ENCODE data around the gene APEH.

Gene APEH

DNA sequence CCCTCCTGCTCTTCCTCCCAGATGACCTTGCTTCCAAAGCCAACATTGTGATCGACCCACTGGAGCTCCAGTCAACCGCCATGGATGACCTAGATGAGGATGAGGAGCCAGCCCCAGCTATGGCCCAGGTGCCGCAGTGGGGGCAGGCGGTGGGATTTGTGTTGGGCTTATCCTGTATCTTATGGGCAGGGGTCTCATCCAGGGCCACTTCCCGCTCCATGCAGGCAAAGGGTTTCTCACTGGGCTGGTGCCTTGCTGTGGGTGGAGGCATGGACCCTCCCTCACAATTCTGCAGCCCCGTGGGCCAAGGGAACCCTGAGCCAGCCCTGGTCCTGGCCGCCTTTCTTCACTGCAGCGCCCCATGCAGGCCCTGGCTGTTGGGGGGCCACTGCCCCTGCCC lies 30.5 kb downstream of the APEH start:
- Mint-ChIP-seq H3K4me3 (no peak overlapping the region), H3K36me3 (ENCODE audit: insufficient read depth) (peaks cover 6% of the 10 kb centered on the region), H3K27ac (ENCODE audit: low read depth) (no peak overlapping the region), H3K4me1 (no peaks in the 10 kb centered on the region), H3K9me3 (no peaks in the 10 kb centered on the region), H3K27me3 (no peaks in the 10 kb centered on the region)
- ATAC-seq (replicated peaks; ENCODE audit: extremely low read depth, poor library complexity, severe bottlenecking) (no peak), DNase-seq (ENCODE audit: low spot score in 2 of 2) (no peak)

DNA sequence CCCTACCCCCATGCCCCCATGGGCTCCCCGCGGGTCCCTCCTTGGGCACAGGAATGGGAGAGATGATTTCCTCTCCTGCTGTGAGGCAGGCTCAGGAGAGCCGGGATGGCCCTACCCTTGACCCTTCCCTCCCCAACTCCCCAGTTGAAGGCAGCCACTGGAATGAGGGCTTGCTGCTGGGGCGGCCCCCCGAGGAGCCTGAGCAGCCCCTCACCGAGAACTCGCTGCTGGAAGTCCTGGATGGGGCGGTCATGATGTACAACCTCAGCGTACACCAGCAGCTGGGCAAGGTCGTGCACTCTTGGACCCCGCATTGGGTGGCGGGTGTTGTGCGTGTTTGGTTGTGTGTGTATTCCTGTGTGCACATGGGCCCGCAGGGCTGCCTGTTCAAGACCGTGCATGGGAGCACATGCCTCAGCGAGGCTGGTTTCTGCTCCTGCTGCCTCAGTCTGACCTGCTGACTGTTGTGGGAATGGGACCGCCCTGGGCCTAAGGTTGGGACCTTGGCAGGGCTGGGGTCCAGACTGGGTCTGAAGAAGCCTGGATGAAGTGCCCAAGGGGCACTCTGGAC lies 31.3 kb downstream of the APEH start:
- no peak overlapping the region for H3K27ac Mint-ChIP-seq (ENCODE audit: low read depth)
- no peak for DNase-seq (ENCODE audit: low spot score in 2 of 2)
- no peaks in the 10 kb centered on the region for H3K9me3 Mint-ChIP-seq
- no peaks in the 10 kb centered on the region for H3K27me3 Mint-ChIP-seq
- ATAC-seq (replicated peaks; ENCODE audit: extremely low read depth, poor library complexity, severe bottlenecking) = no peak
- peaks cover 6% of the 10 kb centered on the region for H3K36me3 Mint-ChIP-seq (ENCODE audit: insufficient read depth)
- no peaks in the 10 kb centered on the region for H3K4me1 Mint-ChIP-seq
- H3K4me3 Mint-ChIP-seq = no peak overlapping the region

DNA sequence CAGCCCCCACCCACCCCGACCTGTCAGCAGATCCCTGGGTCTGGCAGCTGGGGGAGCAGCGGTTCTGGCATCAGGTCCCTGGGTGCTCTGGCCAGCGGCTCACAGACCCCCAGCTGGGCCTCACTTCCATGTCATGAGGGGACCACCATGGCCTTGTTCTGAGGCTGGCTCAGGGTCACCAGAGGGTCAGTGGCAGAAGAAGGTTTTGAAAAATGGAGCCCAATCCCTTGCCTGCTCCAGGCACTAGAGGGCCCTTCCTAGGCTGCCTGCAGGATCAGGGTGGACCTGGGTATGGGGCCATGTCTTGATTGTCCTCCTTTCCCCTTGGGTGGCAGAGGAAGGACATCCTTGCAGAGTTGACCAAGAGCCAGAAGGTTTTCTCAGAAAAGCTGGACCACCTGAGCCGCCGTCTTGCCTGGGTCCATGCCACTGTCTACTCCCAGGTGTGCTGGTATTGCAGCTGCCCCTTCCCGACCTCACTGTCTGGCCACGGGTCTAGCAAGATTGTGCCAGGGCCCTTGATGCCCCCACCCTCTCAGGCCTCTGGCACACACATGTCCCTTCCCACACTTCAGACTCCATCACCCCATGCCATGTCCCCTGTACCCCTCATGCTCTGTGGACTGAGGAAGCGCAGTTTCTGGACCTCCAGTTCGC lies 32.4 kb downstream of the APEH start:
- no peak for DNase-seq (ENCODE audit: low spot score in 2 of 2)
- peaks cover 6% of the 10 kb centered on the region for H3K36me3 Mint-ChIP-seq (ENCODE audit: insufficient read depth)
- H3K4me3 Mint-ChIP-seq = no peak overlapping the region
- ATAC-seq (replicated peaks; ENCODE audit: extremely low read depth, poor library complexity, severe bottlenecking) = no peak
- H3K27ac Mint-ChIP-seq (ENCODE audit: low read depth) = no peak overlapping the region
- H3K4me1 Mint-ChIP-seq = no peaks in the 10 kb centered on the region
- no peaks in the 10 kb centered on the region for H3K27me3 Mint-ChIP-seq
- H3K9me3 Mint-ChIP-seq = no peaks in the 10 kb centered on the region

GRCh38 chr3:49707113-49707480 lies 32.9 kb downstream of the APEH start:
- Mint-ChIP-seq H3K27ac (ENCODE audit: low read depth) (no peak overlapping the region), H3K27me3 (no peaks in the 10 kb centered on the region), H3K9me3 (no peaks in the 10 kb centered on the region), H3K4me1 (no peaks in the 10 kb centered on the region), H3K36me3 (ENCODE audit: insufficient read depth) (peaks cover 6% of the 10 kb centered on the region), H3K4me3 (no peak overlapping the region)
- no peak for ATAC-seq (replicated peaks; ENCODE audit: extremely low read depth, poor library complexity, severe bottlenecking)
- DNase-seq (ENCODE audit: low spot score in 2 of 2) = no peak

GRCh38 chr3:49709852-49710251 lies 35.7 kb downstream of the APEH start:
- peaks cover 4% of the 10 kb centered on the region for H3K36me3 Mint-ChIP-seq (ENCODE audit: insufficient read depth)
- no peak overlapping the region for H3K27ac Mint-ChIP-seq (ENCODE audit: low read depth)
- no peaks in the 10 kb centered on the region for H3K4me1 Mint-ChIP-seq
- no peak overlapping the region for H3K4me3 Mint-ChIP-seq
- DNase-seq (ENCODE audit: low spot score in 2 of 2) (no peak), ATAC-seq (replicated peaks; ENCODE audit: extremely low read depth, poor library complexity, severe bottlenecking) (no peak)
- no peaks in the 10 kb centered on the region for H3K9me3 Mint-ChIP-seq
- no peaks in the 10 kb centered on the region for H3K27me3 Mint-ChIP-seq

DNA sequence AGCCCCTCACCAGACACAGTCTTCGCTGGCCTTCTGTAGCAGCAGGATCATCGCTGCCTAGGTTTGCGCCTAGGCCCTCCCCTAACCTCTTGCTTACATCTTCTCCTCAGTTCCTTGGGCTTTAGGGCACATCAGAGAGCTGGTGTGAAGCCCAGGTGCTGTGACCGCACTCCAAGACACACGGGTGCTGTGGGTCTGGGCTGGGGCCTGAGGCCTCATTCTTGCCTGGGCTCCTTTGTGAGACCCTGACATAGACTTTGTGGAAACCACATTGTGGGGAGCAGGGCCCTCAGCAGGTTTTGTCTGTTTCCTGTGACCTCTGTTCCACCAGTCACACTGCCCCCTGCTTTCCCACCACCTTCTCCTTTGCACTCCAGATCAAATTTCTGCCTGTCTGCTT lies 37.3 kb downstream of the APEH start:
- H3K36me3 Mint-ChIP-seq (ENCODE audit: insufficient read depth) = peaks cover 4% of the 10 kb centered on the region
- H3K27ac Mint-ChIP-seq (ENCODE audit: low read depth) = no peak overlapping the region
- H3K4me3 Mint-ChIP-seq = no peak overlapping the region
- ATAC-seq (replicated peaks; ENCODE audit: extremely low read depth, poor library complexity, severe bottlenecking) = no peak
- H3K27me3 Mint-ChIP-seq = no peaks in the 10 kb centered on the region
- no peaks in the 10 kb centered on the region for H3K9me3 Mint-ChIP-seq
- H3K4me1 Mint-ChIP-seq = no peaks in the 10 kb centered on the region
- no peak for DNase-seq (ENCODE audit: low spot score in 2 of 2)

- H3K4me1 Mint-ChIP-seq = no peaks in the 10 kb centered on the region
- H3K4me3 Mint-ChIP-seq = no peak overlapping the region
- ATAC-seq (replicated peaks; ENCODE audit: extremely low read depth, poor library complexity, severe bottlenecking) = no peak
- H3K9me3 Mint-ChIP-seq = no peaks in the 10 kb centered on the region
- no peaks in the 10 kb centered on the region for H3K27me3 Mint-ChIP-seq
- H3K27ac Mint-ChIP-seq (ENCODE audit: low read depth) = no peak overlapping the region
- peaks cover 4% of the 10 kb centered on the region for H3K36me3 Mint-ChIP-seq (ENCODE audit: insufficient read depth)
- DNase-seq (ENCODE audit: low spot score in 2 of 2) = no peak
Observed at GRCh38 chr3:49712166-49712565, 38.0 kb downstream of the APEH start.

- Mint-ChIP-seq H3K4me1 (no peaks in the 10 kb centered on the region), H3K27me3 (no peaks in the 10 kb centered on the region), H3K27ac (ENCODE audit: low read depth) (no peak overlapping the region), H3K9me3 (no peaks in the 10 kb centered on the region), H3K36me3 (ENCODE audit: insufficient read depth) (peaks cover 6% of the 10 kb centered on the region), H3K4me3 (no peak overlapping the region)
- ATAC-seq (replicated peaks; ENCODE audit: extremely low read depth, poor library complexity, severe bottlenecking) (no peak), DNase-seq (ENCODE audit: low spot score in 2 of 2) (no peak)
Observed at GRCh38 chr3:49712631-49713317, 38.6 kb downstream of the APEH start.

GRCh38 chr3:49713336-49714105 lies 39.4 kb downstream of the APEH start:
- Mint-ChIP-seq H3K9me3 (no peaks in the 10 kb centered on the region), H3K27me3 (no peaks in the 10 kb centered on the region), H3K27ac (ENCODE audit: low read depth) (no peak overlapping the region), H3K36me3 (ENCODE audit: insufficient read depth) (peaks cover 6% of the 10 kb centered on the region), H3K4me1 (peaks cover 1% of the 10 kb centered on the region), H3K4me3 (no peak overlapping the region)
- ATAC-seq (replicated peaks; ENCODE audit: extremely low read depth, poor library complexity, severe bottlenecking) = no peak
- DNase-seq (ENCODE audit: low spot score in 2 of 2) = no peak

- Mint-ChIP-seq H3K4me3 (no peak overlapping the region), H3K9me3 (no peaks in the 10 kb centered on the region), H3K27ac (ENCODE audit: low read depth) (no peak overlapping the region), H3K4me1 (peaks cover 16% of the 10 kb centered on the region), H3K27me3 (no peaks in the 10 kb centered on the region), H3K36me3 (ENCODE audit: insufficient read depth) (peaks cover 11% of the 10 kb centered on the region)
- ATAC-seq (replicated peaks; ENCODE audit: extremely low read depth, poor library complexity, severe bottlenecking) (no peak), DNase-seq (ENCODE audit: low spot score in 2 of 2) (no peak)
Observed at GRCh38 chr3:49714728-49715550, 40.8 kb downstream of the APEH start.

GRCh38 chr3:49715611-49716121 lies 41.5 kb downstream of the APEH start:
- H3K4me3 Mint-ChIP-seq = no peak overlapping the region
- no peaks in the 10 kb centered on the region for H3K27me3 Mint-ChIP-seq
- peaks cover 20% of the 10 kb centered on the region for H3K4me1 Mint-ChIP-seq
- peaks cover 14% of the 10 kb centered on the region for H3K36me3 Mint-ChIP-seq (ENCODE audit: insufficient read depth)
- DNase-seq (ENCODE audit: low spot score in 2 of 2) = no peak
- H3K9me3 Mint-ChIP-seq = no peaks in the 10 kb centered on the region
- no peak for ATAC-seq (replicated peaks; ENCODE audit: extremely low read depth, poor library complexity, severe bottlenecking)
- H3K27ac Mint-ChIP-seq (ENCODE audit: low read depth) = no peak overlapping the region

DNA sequence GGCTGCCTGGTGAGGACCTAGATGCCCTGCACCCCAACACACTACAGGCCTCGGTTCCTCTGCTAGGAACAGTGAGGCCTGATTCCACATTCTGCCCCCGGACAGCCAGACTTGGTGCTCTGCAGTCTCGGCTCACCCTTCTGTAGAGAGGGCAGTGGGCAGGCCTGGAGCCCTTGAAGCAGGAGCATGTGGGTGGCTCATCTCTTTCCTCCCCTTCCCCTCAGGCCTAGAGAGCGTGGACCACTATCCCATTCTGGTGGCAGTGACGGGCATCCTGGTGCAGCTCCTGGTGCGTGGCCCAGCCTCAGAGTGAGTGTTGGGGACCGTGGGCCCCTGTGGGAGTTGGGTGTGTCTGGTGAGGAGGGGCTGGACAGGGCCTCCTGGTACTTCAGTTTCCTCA lies 42.0 kb downstream of the APEH start:
- no peaks in the 10 kb centered on the region for H3K9me3 Mint-ChIP-seq
- ATAC-seq (replicated peaks; ENCODE audit: extremely low read depth, poor library complexity, severe bottlenecking) = no peak
- peaks cover 24% of the 10 kb centered on the region for H3K4me1 Mint-ChIP-seq
- no peaks in the 10 kb centered on the region for H3K27me3 Mint-ChIP-seq
- H3K36me3 Mint-ChIP-seq (ENCODE audit: insufficient read depth) = peaks cover 18% of the 10 kb centered on the region
- no peak for DNase-seq (ENCODE audit: low spot score in 2 of 2)
- H3K27ac Mint-ChIP-seq (ENCODE audit: low read depth) = no peak overlapping the region
- no peak overlapping the region for H3K4me3 Mint-ChIP-seq

Data from central memory CD8-positive, alpha-beta T cell (primary cell).